Measurements from ENCODE around the gene CDC7. TPM values are rescaled to one million over a fixed set of nuclear protein-coding genes. Genes with fewer than 3 reads are reported as not detected.

Gene CDC7
- total RNA-seq, 1 experiment from 2014 or later: 41.6 TPM

DNA sequence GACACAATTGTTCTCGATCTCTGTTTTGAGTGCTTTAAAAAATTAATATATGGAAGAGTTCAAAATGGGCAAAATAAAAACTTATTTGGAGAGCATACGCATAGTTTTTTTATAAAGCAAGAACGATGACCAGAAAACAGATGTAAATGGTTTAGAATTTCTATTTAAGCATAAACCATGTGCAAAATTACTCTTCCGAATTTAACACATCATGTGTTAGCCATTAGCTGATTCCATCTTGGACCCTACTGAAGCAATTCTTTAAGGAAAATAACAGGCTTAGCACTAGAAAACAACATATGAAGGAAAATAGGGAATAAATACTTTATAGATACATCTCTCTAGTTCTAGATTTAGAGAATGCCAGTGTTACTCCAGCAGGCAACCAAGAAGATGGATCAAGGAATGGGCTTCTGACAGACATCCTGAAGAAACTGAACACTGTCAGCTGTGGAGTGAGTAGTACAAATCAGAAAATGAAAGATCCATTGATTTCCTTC lies 26.7 kb downstream of the CDC7 start:
- H2BK5ac ChIP-seq (ENCODE audit: insufficient read length, low read length): no peak overlapping the region
- H3K27me3 ChIP-seq (ENCODE audit: insufficient read depth, low read length): no peaks in the 10 kb centered on the region
- TF ChIP-seq CTCF (conservative IDR thresholded peaks at IDR 0.05): no peak
- no peak overlapping the region for H3K56ac ChIP-seq (ENCODE audit: insufficient read length, low read depth, low read length)
- H3K4me2 ChIP-seq (ENCODE audit: insufficient read depth, insufficient read length, low read length): no peak overlapping the region
- Mint-ChIP-seq H3K27ac (no peak overlapping the region), H3K9me3 (no peaks in the 10 kb centered on the region), H3K4me1 (peaks cover 11 to 18% of the 10 kb centered on the region in 2 experiments), H3K27me3 (ENCODE audit: low read depth) (no peaks in the 10 kb centered on the region), H3K36me3 (ENCODE audit: insufficient read depth in 1 of 3, low read depth in 3 of 3) (peaks cover 0 to 5% (median 2%) of the 10 kb centered on the region in 3 experiments; a peak in 3 of 7 replicates), H3K4me3 (no peak overlapping the region)
- H2AFZ ChIP-seq (ENCODE audit: low read length): no peak overlapping the region
- no peak overlapping the region for H3K9ac ChIP-seq (ENCODE audit: extremely low read depth, insufficient read length, low read length)
- no peak overlapping the region for H3K27ac ChIP-seq (ENCODE audit: insufficient read length, low read depth, low read length)
- WGBS (ENCODE audit: extremely low coverage, insufficient read length, low lambda C conversion rate): no CpG with 5 or more reads among the region's 4 CpGs
- H2BK15ac ChIP-seq (ENCODE audit: low read depth, low read length): no peak overlapping the region
- no peaks in the 10 kb centered on the region for H3K79me1 ChIP-seq (ENCODE audit: insufficient read depth, low read depth, low read length, poor library complexity, severe bottlenecking)
- H2BK12ac ChIP-seq (ENCODE audit: insufficient read length, low read depth, low read length): no peak overlapping the region
- no peaks in the 10 kb centered on the region for H4K20me1 ChIP-seq (ENCODE audit: control insufficient read depth, insufficient read depth, insufficient read length)
- no peak overlapping the region for H4K91ac ChIP-seq (ENCODE audit: insufficient read length, low read depth, low read length)
- no peak overlapping the region for H3T11ph ChIP-seq (ENCODE audit: low read length)
- H3K18ac ChIP-seq (ENCODE audit: insufficient read length, low read depth, low read length): no peak overlapping the region
- H4K8ac ChIP-seq (replicated peaks; ENCODE audit: insufficient read length, low read depth, low read length): no peak overlapping the region
- no peaks in the 10 kb centered on the region for H3K9me3 ChIP-seq (ENCODE audit: control insufficient read depth, low read depth, low read length)
- no peak overlapping the region for H4K5ac ChIP-seq (ENCODE audit: insufficient read length, low read depth, low read length)
- H3K23me2 ChIP-seq (ENCODE audit: insufficient read length, low read depth, low read length, poor library complexity, severe bottlenecking): no peaks in the 10 kb centered on the region
- no peak overlapping the region for H2BK120ac ChIP-seq (ENCODE audit: low read depth, low read length, poor library complexity, severe bottlenecking)
- H3K14ac ChIP-seq (ENCODE audit: insufficient read depth, low read length): no peak overlapping the region
- H2BK20ac ChIP-seq (ENCODE audit: low read depth, low read length, poor library complexity, severe bottlenecking): no peak overlapping the region
- no peak overlapping the region for H3K4ac ChIP-seq (ENCODE audit: low read depth, low read length)
- no peak for DNase-seq
- H3K23ac ChIP-seq (ENCODE audit: insufficient read length, low read depth, low read length): no peak overlapping the region
- H3K79me2 ChIP-seq (ENCODE audit: insufficient read depth, low read length): no peaks in the 10 kb centered on the region
- H2AK5ac ChIP-seq (ENCODE audit: insufficient read length, low read length): no peak overlapping the region
- no peaks in the 10 kb centered on the region for H3K4me1 ChIP-seq (ENCODE audit: insufficient read depth, low read length)
